Measurements from ENCODE around the gene SLC8A1.

- TF ChIP-seq CTCF (IDR thresholded peaks at IDR 0.05) (no peak), EZH2 (IDR thresholded peaks at IDR 0.05) (no peak), EZH2phosphoT487 (IDR thresholded peaks at IDR 0.05) (no peak)
These were observed 307.9 kb downstream of the SLC8A1 start for GRCh38 chr2:40144022-40144421.

Data from neural progenitor cell (in vitro differentiated cells).